HG02870 (cell line): ENCODE results near the gene MED15.

Experiments
- ATAC-seq: cut with Tn5 transposase; IDR thresholded peaks from one replicate; pipeline ENCODE4 v1.9.1; 2021; ENCODE audit warnings: mild to moderate bottlenecking, moderate library complexity; ENCODE audit not compliant: unreplicated experiment

Gene MED15

DNA sequence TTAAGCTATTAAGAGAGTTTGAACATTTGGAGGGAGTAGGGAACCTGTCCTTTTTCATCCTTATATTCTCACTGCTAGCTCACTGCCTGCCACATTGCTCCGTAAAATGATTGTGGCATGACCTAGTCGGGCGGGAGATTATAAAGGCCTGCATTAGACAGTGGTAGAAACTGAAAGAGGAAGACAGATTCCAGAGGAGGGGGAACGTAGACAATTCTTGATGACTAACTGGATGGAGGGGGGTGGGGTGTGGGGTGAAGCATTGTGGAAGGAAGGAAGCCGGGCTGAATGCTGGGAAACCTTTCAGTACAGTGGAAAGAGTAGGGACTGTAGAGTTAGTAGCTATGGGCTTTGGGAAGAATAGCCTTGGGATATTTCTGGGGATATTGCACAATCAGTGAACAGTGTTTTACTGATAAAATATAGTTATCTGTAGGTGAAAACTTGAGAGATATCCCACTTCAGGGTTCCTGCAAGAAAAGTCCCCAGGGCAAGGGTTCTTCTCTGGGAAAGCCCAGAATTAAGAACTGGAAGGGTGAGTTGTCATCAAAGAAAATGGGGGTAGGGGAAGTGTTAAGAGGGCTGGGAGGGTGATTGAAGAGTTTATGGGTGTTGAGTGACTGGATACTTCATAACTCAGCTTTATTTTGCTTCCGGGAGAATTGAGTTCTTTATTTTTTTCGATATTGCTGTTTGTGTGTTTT lies 2.1 kb downstream of the MED15 start:
- no peak for ATAC-seq

- ATAC-seq, result no peak
These were observed 3.6 kb downstream of the MED15 start for GRCh38 chr22:20510811-20511577.

DNA sequence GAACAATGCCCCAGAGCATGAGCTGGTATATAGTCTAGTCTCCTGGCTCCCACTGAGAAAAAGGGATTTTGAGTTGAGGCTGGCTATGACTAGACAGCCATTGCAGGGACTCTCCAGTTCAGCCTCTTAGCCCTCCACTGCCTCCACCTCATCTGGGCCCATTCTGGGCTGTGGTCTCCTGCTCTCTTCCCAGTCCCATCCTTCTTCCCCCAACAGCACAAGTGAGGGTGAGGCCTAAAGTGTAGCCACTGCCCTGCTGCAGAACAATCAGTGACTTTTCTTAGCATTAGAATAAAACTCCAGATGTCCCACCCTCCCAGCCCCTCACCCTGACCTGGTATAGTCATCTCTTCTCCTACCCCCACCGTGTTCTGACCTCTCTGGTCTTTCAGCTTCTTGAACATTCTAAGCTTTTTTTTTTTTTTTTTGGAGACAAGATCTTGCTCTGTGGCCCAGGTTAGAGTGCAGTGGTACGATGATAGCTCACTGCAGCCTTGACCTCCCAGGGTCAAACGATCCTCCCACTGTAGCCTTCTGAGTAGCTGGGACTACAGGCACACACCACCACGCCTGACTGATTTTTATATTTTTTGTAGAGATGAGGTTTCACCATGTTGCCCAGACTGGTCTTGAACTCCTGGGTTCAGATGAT lies 4.3 kb downstream of the MED15 start:
- ATAC-seq, result no peak

GRCh38 chr22:20514658-20515406 lies 7.4 kb downstream of the MED15 start:
- ATAC-seq, result no peak

- ATAC-seq, result no peak
These were observed 9.0 kb downstream of the MED15 start for GRCh38 chr22:20516399-20516798.

DNA sequence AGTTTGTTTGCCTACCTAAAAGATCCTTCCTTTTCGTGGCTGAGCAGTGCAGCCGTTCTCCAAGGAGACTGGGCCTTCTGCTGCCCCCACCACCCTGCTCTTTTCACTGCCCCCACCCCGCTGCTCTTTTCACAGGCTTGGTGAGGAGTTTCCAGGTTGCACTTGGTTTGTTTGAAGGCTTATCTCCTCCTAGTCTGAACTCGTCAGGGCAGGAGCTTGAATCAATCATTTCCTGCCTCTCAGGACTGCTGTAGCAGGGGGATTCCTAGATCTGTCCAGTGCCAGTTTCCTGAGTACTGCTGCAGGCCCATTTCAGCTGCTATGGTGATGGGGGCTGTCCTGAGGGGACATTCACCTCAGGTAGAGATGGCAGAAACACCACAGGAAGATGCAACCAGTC lies 10.0 kb downstream of the MED15 start:
- no peak for ATAC-seq

GRCh38 chr22:20517841-20518592 lies 10.6 kb downstream of the MED15 start:
- ATAC-seq, result no peak

GRCh38 chr22:20519558-20519957 lies 12.1 kb downstream of the MED15 start:
- no peak for ATAC-seq

DNA sequence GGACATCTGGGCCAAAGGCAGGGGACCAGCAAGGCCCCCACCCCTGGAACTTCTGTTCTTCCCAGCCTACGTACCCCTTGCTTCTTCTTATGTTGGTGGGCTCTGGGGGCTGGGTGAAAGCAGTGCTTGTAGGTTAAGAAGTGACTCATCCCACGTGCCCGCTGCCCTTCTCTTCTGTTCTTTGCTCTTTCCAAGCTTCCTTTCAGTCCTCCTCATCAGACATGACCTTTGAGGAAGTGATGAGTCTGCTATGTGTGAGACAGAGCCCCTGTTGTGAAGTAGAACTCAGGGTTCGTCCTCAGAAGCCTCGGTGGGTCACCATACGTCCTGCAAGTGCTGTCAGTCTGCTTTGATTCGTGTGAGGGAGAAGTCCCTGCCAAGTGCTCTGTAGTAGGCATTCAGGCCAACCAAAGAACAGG lies 12.7 kb downstream of the MED15 start:
- ATAC-seq, result no peak

DNA sequence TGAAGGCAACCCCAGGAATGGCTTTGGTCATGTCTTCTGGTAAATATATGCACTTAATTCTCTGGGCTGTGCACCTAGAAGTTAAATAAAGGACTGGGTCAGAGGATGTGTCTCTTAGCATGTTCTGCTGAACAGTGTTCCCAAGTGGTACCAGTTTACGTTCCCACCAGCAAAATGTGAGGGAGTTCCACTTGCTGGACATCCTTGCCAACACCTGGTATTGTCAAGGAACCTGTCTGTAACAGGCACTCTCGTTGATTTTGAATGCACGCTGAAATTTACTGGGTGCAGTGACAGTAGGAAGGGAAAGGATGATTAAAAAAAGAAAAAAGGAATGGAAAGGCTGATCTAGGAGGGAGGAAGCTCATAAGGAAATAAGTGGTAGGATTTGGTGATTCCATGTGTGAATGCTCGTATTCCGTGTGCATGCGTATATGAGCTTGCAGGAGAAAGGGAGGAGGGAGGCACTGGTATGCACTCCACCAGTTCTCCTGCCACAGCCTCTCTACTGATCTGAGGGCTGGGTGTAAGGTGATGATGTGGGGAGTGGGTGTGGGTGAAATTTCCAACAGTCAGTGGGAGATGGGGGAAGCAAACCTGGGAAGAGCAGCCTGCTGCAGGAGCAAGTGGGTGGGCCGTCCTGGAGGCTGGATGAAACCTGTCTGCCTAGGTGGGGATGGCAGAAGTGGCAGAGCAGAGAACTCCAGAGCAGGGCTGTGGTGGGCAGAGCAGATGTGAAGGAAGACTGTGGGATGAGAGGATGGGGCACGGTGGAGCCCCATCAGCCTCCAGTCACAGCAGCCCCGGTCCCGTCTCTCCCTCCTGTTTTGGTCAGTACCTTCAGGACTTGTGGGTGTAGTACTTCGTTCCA lies 15.0 kb downstream of the MED15 start:
- ATAC-seq, result no peak

DNA sequence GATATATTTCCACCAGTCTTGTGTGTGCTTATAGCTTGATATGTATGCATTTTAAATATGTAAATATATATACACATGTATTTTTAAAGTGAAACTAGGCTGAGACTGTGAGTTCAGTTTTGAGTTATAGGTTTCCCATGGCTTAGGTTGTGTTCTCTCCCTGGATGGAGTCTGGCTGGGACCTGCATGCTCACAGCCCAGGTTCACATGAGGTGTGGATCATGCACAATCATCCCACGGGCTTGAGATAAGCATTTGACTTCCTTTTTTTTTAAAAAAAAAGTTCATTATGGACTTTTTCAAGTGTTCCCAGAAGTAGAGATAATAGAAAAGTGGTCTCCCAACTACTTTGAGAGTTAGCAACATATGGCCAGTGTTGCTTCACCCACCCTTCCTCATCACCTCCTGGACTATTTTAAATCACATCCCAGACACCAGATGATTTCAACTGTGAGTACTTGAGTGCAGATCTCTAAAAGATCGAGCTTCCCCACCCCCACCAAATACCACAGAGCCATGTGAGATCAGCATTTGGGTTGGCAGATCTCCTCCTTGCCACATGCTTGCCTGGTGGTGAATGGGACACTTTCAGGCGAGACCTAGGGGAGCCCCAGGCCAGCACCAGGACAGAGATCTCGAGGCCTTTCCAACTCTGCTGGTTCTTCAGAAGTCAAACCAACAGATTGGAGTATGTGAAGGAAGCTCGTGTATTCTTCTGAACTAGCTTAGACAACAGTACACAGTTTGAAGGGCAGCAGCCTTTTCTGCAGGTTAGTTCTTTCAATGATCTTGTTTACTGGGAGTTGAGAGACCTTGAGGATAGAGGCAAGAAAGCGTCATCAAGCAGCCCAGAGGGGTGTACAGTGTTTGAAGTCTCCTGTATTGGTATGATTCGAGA lies 15.9 kb downstream of the MED15 start:
- ATAC-seq, result no peak

DNA sequence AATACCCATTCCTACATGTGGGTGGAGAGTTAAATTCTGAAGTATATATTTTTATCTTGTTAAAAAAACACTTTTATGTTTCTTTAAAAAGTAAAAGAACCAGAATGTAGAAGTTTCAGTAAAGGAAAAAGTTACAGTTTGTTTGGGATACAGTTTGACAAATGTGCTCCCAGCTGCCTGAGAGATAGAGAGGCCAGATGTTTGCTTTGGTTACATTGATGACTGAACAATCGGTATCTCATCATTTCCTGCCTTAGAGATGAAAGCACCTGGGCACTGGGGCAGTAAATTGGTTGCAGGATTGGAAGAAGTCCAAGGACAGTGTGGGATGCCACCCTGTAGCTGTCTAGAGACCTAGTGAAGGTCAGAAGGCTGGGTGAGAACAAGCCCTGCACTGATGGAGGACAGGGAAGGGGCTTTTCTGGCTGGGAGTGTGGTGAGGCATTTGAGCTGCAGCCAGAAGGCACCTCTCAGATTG lies 16.6 kb downstream of the MED15 start:
- ATAC-seq, result no peak

GRCh38 chr22:20525048-20525447 lies 17.6 kb downstream of the MED15 start:
- ATAC-seq, result no peak

DNA sequence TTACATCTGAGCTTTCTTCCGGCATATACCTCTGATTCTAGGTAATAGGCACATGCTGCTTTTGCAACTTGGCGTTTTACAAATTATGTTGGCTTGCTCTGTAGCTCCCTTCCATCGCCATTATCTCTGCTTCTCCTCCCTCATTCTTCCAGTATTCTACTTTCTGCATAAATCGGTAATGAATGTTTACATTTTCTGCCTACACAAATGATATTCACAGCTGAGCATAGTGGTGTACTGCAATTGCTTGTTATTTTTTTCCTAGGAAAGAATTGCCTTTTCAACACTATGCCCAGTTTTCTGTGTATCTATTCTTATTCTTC lies 18.9 kb downstream of the MED15 start:
- no peak for ATAC-seq

GRCh38 chr22:20526628-20527355 lies 19.4 kb downstream of the MED15 start:
- ATAC-seq, result no peak

DNA sequence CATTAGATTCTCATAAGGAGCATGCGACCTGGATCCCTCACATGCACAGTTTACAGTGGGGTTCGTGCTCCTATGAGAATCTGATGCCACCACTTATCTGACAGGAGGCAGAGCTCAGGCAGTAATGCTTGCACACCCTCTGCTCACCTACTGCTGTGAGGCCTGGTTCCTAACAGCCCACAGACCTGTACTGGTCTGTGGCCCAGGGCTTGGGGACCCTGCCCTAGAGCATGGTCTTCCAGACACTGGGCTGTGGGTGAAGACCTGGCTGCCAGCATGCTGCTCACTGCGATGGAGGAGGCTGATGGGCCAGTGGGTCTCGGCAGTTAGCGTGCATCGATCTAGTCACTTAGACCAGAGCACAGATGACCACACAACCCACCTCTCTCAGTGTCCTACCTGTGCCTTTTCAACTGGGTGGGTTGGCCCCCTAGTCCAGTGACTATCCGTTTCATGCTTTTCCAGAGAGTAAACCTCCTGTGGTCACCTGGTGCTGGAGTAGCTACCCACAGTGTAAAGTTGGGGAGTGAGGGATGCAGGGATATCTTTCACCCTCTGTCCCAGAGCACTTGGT lies 21.1 kb downstream of the MED15 start:
- no peak for ATAC-seq

DNA sequence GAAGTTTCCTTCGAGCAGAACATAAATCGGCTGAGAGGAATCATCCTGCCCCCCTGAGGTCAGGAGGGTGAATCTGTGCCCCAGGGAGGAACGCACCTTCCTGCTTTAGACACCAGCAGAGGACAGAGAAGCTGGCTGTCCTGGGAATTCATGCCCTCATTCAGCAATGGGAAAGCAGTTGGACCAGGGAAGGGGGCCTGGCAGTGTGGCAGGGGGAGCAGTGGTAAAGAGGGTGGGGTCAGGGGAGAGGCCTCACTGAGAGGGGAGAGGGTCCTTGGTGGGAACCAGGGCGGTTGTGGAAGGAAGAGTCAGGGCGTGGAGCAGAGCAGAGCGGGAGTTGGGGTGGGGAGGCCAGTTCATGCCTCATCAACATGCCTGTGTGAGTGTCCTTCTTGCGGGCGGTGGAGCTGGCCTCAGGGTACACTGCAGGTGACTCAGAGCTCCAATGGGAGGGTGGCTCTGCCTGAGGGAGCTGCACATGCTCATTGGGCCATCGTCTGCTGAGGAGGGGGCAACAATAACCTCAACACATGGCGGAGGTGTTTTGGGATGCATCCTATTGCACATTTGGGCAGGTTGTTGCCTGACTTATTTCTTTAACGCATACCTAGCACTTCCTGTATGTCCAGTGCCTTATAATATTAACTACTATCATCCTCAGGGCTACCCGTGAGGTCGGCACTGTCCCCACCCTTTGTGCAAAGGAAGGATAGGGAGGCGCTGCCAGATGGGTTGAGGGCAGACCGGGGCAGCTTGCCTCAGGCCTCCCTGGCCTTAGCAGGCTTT lies 23.2 kb downstream of the MED15 start:
- no peak for ATAC-seq
